Pons (tissue), 1 donor: ENCODE measurements around the gene ACTR1A.
"Not testable (repeated sequence)": the region's sequence is repeated elsewhere in the genome, so short reads cannot be mapped to it uniquely, and the experiment has no call there.

Experiments used
- DNase-seq: peaks from one replicate; pipeline ENCODE4 v3.0.0-alpha.2; 2016; ENCODE audit warnings: low spot score

The ACTR1A gene

GRCh38 chr10:102454662-102455487 lies 47.6 kb downstream of the ACTR1A start:
- DNase-seq, result not testable (repeated sequence)

- DNase-seq, result no peak
These were observed 49.0 kb downstream of the ACTR1A start for GRCh38 chr10:102453502-102453901.

- peak; percentile 76 for DNase-seq
These were observed 49.7 kb downstream of the ACTR1A start for GRCh38 chr10:102452672-102453340.

GRCh38 chr10:102451105-102451969 lies 51.2 kb downstream of the ACTR1A start, which contains the start of gene C10orf95:
Gene C10orf95 (minus strand): TSS chr10:102451543. CDS start chr10:102451093, 450 bp downstream.
- no peak for DNase-seq

GRCh38 chr10:102450374-102451104 lies 52.0 kb downstream of the ACTR1A start:
- peak; percentile 60 for DNase-seq

- DNase-seq, result no peak
These were observed 52.5 kb downstream of the ACTR1A start for GRCh38 chr10:102450124-102450373.

- DNase-seq, result no peak
These were observed 53.0 kb downstream of the ACTR1A start for GRCh38 chr10:102449321-102450123.

GRCh38 chr10:102444851-102445250 lies 57.7 kb downstream of the ACTR1A start:
- no peak for DNase-seq

- DNase-seq, result no peak
These were observed 64.1 kb downstream of the ACTR1A start for GRCh38 chr10:102438374-102438773.

GRCh38 chr10:102437515-102437914 lies 65.0 kb downstream of the ACTR1A start:
- no peak for DNase-seq

- DNase-seq, result no peak
These were observed 66.2 kb downstream of the ACTR1A start for GRCh38 chr10:102436312-102436711.

- no peak for DNase-seq
These were observed 66.8 kb downstream of the ACTR1A start for GRCh38 chr10:102435529-102436233.

- no peak for DNase-seq
These were observed 67.4 kb downstream of the ACTR1A start for GRCh38 chr10:102435133-102435497.

- no peak for DNase-seq
These were observed 67.9 kb downstream of the ACTR1A start for GRCh38 chr10:102434394-102435132.

GRCh38 chr10:102433619-102434046 lies 68.9 kb downstream of the ACTR1A start:
- DNase-seq, result no peak

GRCh38 chr10:102432162-102432950 lies 70.2 kb downstream of the ACTR1A start, which contains the start of gene CUEDC2:
Gene CUEDC2 (minus strand): TSS chr10:102432574. CDS start chr10:102425188, 7,386 bp downstream.
- peak; percentile 96 for DNase-seq

- no peak for DNase-seq
These were observed 70.9 kb downstream of the ACTR1A start for GRCh38 chr10:102431452-102432124.

- no peak for DNase-seq
These were observed 73.0 kb downstream of the ACTR1A start for GRCh38 chr10:102429468-102429867.
